Measurements from ENCODE around the gene TRIM47.
"Not testable (repeated sequence)": the region's sequence is repeated elsewhere in the genome, so short reads cannot be mapped to it uniquely, and the experiment has no call there.

TRIM47 gene

DNA sequence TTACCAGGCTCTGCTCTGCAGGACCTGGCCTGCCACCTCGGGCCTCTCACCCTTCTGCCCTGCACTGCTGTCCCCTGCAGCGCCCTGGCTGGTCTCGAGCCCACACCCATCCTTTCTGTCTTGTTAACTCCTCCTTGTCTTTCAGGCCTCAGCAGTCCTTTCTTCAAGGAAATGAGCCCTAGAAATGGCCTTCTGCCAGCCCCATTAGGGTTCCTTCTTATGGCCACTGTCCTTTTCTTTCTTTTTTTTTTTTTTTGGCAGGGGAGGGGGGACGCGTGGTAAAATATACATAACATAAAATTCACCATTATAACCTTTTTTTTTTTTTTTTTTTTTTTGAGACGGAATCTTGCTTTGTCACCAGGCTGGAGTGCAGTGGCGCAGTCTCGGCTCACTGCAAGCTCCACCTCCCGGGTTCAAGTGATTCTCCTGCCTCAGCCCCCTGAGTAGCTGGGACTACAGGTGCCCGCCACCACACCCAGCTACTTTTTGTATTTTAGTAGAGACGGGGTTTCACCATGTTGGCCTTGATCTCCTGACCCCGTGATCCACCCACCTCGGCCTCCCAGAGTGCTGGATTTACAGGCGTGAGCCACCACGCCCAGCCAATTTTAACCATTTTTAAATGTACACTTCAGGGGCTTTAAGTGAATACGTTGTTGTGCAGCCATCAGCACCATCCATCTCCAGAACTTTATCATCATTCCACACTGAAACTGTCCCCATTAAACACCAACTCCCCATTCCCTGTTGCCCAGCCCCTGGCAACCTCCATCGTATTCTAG is 12.8 kb downstream of the TRIM47 start:
- not testable (repeated sequence) for DNase-seq

DNA sequence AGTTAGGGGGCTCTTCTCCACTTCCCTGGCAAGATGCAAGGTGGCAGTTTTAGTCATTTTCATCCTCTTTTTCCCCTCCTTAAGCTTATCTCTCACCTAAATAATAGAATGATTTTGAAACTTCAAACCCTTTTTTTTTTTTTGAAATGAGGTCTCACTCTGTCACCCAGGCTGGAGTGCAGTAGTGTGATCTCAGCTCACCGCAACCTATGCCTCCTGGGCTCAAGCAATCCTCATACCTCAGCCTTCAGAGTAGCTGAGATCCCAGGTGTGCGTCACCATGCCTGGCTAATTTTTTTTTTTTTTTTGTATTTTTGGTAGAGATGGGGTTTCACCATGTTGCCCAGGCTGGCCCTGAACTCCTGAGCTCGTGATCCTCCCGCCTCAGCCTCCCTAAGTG is 13.5 kb downstream of the TRIM47 start:
- peak; percentile 41 for DNase-seq

DNA sequence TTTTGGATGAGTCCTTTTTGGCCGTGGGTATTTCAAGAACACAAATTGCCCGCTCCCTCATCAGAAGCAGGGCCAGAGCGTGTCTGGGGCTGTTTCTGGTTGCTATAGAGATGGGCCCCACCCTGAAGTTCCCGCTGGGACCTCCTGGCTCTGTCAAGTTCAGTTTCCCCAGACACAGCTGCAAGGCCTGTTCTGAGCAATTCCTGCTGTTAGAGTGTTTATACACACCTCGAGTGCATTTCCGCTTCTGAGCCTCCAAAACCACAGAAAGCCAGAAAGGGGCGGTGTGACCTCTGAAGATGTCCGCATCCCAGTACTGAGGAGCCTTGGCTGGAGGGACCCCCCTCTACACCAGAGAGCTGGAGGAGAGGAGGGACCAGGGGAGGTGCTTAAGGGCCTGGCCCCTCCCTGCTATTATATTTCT is 13.9 kb downstream of the TRIM47 start:
- peak; percentile 60 for DNase-seq

DNA sequence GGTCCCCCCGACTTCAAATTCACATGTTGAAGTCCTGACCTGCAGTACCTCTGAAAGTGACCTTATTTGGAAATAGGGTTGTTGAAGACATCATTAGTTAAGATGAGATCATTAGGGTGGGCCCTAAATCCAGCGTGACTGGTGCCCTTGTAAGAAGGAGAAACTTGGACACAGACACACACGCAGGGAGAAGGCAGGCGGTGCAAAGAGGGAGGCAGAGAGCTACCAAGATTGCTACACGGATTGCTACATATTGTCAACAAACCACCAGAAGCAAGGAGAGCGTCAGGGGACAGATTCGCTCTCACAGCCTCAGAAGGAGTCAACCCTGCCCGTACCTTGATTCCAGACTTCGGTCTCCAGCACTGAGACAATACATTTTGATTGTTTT is 16.5 kb downstream of the TRIM47 start:
- DNase-seq = no peak

DNA sequence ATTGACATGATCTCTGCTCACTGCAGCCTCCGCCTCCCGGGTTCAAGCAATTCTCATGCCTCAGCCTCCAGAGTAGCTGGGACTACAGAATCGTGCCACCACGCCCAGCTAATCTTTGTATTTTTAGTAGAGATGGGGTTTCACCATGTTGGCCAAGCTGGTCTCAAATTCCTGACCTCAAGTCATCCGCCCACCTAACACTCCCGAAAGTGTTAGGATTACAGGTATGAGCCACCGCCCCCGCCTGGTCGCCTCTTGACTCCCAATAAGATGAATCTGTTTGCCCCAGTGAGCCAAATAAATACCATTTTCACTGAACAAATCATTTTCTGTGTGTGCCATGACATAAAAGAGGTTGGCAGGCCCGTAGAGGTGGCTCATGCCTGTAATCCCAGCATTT is 19.0 kb downstream of the TRIM47 start:
- not testable (repeated sequence) for DNase-seq

DNA sequence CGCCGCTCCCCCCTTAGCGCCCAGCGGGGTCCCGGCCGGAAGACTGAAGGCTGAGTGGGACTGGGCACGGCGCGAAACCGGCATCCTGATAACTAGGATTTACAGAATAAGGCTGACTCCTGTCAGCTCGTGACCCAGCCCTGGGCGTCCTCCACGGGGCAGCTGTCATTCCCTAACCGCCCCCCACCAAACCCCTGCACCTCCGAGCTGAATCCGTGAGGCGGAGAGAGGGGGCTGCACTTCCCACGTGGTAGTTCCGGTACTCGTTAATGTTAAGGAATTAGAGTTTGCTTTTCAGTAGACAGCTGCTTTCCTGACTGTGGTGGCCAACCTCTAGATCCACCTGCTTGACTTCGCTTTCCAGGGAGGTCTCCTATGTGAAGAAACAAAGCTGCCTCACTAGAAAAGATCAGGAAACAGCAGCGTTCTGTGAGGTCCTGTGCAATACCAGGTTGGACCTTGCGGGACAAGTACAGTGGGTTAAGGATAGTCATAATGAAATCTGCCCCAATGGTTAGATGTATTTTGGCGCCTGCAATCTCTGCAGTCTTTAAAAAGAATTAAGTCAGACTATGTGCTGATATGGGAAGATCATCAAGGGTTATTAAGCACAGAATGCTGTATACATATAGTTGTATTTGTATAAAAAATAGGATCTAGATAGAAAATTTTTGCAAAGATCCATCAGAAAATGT is 22.2 kb downstream of the TRIM47 start:
- no peak for DNase-seq

DNA sequence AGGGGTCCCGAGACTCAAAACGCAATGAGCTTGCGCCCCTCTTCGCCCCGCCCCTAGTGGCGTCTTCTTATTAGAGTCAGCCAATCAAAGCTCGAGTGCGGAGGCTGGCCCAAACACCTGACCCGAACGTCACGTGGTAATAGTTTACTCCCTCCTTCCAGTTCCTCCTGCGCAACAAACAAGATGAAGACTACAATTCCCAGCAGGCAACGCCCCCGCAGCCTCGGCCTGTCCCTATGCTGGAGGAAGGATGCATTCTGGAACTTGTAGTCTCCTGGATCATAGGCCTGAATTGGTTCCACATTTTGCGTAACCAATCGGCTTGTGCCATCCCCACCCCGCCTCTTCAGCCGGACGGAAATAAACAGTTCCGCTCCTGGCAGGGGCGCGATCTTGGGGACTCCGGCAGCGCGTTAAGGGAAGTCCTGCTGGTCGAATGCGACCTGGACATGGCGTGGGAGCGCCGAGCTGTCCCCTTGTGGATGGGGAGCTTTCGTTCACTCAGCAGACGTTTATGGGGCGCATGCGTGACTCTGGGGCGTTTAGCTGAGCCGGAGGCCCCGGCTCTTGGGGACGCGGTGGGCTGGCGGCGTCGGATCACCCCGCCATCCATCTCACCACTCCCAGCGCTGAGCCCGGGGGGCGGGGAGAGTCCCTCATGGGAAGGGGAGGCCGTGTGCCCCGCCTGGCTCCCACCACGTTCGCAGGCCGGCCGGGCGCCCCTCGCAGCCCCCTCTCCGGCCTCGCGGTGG is 22.9 kb downstream of the TRIM47 start, which contains the start of gene WBP2:
Gene WBP2, minus strand, starts transcription at position 26 of the 752 bp plus-strand sequence. CDS start 38 bp downstream, outside the sequence.
- DNase-seq = peak; percentile 100

DNA sequence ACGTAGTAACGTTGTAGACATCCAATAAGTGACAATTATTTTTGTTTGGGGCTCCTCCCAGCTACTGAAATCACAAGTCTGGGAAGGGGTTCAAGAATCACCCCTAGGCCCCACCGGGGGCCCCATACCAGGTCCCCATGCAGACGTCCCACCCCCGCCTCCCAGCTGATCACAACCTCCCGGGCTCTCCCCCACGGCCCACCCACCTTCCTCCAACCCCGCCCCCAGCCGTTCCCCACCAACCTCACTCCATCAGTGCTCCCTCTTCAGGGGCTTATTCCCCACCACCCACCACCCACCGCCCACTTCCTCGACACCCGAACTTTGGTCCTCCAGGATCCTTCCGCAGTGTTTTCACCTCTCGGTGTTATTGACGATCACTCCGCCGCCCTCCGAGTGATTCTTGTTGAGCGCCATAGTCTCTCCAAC is 23.5 kb downstream of the TRIM47 start:
- no peak for DNase-seq

DNA sequence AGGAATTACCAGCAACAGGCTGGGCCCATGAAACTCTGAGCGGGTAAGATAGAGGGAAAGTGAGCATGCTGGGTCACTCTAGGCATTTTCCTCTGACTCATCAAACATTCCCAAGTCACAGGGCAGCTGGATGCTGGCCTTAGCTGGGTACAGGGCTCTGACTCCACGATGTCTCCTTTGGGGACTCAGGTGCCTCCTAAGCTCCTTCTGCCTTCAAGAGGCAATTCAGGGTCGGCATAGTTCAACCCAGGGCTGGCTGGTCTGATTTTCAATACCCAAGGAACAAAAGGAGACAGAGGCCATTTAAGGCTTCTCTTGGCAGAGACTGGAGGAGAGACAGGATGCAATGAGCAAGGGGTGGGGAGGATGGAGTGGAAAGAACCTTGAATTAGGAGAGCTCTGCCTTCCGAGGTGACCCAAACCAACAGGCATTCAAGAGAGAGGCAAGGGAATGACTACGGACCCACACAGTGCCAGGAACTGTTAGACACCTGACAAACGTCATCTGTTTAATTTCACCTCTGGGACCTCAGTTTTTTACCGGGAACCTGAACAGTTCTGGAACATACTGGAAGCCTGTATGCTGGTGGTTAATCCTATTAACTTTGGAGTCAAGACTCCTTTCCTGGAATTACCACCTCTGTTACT is 24.2 kb downstream of the TRIM47 start:
- DNase-seq = no peak

DNA sequence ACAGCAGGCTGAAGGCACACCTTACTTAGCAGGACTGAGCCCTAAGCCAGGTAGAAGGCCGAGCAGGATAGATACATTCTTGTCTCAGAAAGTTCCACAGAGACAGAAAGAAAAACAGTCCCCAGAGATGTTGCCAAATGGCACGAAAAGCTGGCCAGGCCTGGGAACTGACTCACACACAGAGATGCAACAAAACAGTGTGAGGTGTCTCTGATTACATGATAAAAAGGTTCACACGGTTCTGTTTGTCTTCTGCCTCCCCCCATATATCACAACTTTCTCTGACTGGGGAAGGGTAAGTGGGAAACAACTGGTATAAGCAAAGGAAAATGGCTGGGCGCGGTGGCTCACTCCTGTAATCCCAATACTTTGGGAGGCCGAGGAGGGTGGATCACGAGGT is 24.9 kb downstream of the TRIM47 start:
- no peak for DNase-seq

DNA sequence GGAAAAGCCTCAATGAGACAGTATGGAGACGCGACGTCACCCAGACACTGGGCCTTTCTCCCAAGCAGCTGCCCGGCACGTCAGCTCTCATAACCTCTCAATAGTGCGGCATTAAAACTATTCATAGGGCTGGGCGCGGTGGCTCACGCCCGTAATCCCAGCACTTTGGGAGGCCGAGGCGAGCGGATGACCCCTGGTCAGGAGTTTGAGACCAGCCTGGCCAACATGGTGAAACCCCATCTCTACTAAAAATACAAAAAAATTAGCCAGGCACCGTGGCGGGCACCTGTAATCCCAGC is 26.7 kb downstream of the TRIM47 start:
- not testable (repeated sequence) for DNase-seq

DNA sequence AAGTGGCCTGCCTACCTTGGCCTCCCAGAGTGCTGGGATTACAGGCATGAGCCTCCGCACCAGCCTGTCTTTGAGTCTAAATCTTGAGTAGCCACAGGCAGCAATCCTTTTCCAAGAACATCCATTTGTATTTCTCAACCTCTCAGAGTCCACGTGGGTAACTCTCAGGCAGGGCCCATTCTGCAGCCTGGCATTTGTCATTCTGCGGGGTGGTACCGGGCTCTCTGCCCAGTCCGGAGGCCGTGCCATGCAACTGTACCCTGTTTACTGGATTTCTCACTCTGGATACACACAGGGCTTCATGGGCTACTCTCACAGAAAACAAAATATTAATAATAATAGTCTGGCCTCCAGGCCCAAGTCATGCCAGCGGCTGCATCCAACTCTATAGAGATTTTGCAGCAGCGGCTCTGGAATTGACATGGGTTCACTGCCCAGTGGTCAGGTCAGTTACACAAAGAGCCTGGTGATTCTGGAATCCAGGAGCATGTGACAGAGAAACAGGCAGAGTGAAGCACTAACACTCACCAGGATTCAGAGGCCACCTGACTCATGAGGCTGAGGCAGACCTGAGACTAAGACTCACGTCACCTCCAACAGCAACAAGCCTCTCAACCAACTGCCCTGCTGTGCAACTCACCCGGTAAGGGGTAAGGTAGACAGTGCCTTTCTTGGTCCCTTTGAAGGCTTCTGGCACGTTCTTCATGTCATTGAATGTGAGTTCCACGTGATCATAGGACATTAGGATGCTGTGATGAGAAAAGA is 27.3 kb downstream of the TRIM47 start:
- no peak for DNase-seq

DNA sequence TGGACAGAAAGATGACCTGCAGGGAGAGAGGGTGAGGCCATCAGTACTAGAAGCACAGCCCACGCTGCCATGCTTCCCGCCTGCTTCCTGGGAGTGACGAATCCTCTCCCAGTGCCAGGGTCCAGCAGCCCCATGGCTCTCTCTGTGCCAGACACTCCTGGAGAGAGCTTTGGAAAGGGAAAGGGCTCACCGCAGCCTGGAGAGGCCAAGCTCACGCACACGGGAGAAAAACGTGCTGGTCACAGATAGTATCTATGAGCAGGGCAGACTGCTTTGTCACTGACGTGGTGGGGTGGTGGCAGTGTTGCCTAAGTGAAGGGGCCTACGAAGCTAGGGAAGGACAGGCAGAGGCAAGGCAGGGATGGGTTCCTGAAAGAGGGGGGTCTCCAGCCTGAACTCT is 28.7 kb downstream of the TRIM47 start:
- no peak for DNase-seq

DNA sequence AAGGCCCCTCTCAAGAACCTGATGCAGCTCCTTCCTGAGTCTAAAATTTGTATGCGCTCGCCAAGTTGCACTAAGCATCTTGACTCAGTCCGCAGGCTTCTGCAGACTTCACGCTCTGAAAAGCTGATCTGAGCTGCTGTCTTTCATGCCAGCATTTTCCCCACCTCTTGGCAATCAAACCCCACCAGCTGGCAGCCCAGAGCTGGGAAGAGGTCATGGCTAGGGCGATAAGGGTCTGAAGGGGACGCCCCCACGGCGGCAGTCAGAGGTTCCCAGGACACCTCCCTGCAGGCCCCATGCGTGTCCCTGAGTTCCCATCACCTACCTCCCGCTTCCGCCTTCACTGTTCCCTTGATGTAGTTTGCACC is 29.1 kb downstream of the TRIM47 start:
- DNase-seq = no peak

DNA sequence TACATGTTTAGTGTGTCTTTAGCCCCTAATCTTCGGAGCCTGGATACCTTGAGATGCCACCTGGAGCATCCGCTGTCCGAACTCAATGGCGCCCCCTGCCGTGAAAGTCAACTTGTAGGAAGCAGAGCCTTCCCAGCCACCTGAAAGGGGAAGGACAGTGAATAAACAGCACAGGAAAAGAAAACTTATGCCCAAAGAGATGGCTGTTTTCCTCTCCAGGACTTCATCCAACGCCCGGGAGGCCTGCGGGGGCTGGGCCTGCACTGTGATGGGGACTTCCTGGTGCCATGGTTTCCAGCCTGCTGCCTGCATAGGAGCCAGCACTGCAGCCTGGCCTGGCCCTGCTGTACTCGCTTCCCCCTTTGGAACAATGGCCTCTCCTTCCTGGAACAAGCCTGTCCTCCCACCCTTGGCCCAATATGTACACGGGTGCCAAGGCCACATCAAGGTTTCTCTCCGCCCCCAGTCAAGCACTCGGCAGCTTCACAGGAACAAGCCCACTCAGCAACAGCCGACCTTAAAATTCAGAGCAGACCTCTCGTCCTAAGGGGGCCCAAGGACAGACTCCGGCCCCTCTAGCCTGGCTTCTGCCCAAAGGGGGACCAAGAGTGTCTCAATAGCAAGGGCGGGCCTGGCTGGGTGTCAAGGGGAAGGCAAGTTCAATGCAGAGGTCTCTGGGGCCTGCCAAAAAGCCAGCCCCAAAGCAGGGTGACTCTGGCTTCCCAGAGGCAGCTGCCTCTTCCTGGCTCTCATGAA is 29.7 kb downstream of the TRIM47 start:
- peak; percentile 74 for DNase-seq

DNA sequence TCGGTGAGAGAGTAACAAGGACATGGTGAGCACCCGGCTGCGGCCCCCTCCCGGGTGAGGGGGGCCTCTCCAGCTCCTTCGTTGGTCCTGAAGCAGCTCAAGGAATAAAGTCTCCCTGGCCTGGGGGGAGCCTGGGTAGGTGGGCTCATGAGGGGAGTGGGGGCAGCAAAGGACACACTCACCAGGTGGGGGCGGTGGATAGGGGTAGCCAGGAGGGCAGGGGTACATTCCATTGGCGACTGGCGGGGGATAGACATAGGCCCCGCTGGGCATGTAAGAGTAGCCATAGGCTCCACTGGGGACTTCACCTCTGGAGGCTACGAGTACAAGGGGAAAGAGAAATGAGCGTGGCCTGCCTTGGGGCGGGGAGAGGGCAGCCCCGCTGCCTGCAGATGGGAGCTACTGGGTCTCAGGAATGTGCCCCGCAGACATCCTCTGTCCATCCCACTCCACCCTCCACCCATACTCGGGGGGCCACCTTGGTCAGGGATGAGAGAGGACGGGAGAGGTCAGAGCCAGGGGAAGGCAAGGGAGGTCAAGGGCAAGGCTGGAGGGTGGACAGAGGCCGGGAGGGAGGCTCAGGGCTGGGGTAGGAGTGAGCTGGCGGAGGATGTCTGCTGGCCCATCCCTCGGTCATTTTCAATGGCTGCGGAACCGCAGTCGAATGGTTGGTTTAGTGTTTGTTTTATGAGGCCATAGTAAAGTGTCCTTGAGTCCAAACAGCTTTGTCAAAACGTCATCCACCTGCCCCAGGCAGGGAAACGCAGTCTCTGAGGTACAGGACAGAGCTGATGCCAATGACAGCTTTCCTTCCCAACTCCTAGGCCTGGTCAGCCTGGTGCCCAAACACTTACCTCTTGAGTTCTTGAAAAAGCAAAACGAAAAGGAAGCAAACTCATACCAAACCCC is 30.5 kb downstream of the TRIM47 start:
- DNase-seq = no peak

DNA sequence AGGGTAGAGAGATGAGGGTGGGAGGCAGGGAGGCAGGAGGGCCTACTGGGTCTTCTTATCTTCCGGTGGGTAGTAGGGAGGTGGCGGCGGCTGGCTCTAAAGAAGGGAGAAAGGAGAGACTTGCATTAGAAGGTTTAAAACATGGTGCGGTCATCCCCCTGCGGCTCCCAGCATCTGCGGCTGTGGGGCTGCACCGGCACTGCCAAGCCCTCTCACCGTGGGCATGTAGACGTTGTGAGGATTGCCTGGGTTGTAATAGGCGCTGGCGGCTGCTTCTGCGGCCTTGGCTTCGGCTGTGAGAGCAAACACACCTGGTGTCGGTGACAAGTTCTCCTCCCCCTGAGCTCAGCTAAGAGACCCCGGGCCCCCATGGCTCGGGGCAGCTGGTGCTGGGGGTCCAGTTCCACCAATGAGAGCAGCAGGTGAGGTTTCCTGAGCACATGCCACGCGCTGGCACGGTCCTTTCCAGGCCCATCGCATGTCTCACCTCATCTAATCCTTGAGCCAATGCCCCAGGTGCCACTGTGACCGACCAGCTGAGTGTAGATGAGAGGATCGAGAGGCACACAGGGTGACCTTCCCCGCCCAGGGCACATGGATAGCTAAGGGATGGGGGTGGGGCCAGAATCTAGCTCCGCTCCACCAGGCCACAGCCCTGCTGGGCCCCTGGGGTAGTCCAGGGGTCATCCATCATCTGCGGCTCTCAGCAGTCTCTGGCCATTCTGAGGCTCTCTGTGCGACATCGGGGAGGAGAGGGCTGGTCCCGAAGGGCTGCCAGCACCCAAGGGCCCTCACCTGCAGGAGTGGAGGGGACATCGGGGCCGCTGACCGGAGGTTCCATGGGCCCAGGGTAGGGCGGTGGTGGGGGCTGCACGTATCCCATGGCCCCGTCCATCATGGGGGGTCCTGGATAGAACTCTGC is 31.4 kb downstream of the TRIM47 start:
- no peak for DNase-seq

DNA sequence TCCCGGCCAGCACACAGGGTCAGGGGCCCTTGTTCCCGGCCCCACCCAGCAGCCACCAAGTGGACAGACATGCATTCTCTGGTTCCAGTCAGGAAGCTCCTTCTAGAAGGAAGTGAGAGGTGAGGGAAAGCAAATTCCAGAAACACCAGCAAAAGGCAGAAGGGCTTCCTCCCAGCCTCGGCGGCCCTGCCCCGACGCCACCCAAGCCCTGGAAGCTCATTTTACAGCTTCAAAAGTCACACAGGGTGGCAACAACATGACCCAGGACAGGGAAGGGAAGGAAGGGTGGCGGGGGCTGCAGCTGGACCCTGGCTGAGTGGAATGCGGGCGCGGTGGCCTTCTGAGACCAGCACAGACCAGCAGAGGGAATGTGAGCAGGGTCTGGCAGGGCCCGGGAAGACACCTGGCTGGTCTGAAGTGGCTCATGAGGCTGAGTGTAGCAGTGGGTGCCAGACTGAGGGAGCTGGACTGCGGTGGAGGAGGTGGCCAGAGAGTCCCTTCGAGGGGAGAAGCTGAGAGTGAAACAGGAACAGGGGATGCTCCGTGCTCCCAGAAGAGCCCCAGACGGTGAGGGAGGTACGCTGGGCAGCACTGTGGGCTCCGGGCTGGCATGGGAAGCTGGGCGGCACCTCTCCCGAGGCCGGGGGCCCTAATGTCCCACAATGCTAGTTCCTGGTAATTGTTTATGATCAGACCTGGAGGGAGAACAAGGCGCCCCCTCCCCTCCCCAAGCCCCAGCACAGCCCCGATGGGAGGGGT is 32.3 kb downstream of the TRIM47 start:
- DNase-seq = no peak

Measured in CD4-positive, alpha-beta T cell treated with Interleukin-4 for 4 hours (primary cell).